Fibroblast of skin of left quadriceps (primary cell): ENCODE results near the gene ARNT2.

Experiments used
- DNase-seq, 2 experiments: peaks; one replicate each; pipeline ENCODE4 v3.0.0-alpha.2; 2013; ENCODE audit warnings: low read depth in 2 of 2

ARNT2 gene

GRCh38 chr15:80405970-80406369 is 1.8 kb downstream of the ARNT2 start:
- no peak for DNase-seq

- no peak for DNase-seq
These were observed 7.7 kb downstream of the ARNT2 start for GRCh38 chr15:80411788-80412288.

DNA sequence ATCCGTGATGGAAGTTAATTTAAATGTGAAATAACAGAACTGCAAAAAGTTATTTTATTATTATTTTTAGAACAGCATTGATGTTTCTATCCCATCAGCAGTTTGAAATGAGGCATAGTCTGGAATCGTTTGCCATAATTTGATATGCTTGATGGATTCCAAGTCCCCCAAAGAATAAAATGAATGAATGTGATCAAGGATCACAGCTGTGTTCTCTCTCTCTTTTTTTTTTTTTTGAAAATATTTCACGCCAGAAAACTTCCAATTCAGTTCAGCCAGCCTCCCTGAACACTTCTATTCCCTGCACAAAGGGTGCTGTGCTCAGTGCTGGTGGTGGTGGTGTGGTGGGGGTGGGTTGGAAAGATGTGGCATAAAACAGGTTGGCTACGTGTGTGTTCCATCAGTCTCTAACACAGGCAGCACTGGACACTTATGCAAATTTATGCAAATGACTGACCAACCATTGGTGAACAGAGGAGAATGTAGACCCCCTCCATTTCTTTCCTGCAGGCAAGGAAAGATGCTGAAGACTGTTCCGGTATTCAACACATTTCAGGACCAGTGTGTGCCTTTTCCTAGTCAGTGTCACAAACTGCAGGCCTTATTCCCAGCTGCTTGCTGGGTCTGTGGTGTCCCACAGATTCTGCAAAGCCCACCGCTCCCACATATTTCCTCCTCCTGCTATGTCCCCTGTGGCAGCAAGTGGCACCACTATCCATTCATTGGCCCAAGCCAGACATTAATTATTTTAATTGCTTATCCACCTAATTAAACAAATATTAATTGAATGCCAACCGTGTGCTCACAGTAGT is 10.6 kb downstream of the ARNT2 start:
- no peak for DNase-seq

GRCh38 chr15:80415358-80415670 is 11.1 kb downstream of the ARNT2 start:
- DNase-seq: no peak

DNA sequence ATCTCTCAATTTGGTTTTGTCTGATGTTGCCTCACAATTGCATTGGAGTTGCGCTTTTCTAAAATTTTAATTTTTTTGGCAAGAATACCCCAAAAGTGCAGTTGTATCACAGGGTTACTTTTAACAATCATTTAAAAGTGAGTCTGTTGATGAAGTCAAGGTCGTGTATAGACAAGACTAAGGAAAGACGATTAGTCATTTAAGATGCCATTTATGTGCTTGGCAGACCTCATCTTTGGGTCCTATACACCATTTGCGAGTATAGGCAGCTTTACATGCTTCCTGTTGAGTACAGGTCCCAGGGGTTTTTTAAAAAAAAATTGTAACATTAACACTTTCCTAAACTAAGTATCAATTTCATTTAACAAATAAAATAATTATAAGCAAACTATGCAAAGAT is 12.5 kb downstream of the ARNT2 start:
- no peak for DNase-seq

- DNase-seq: no peak
These were observed 14.8 kb downstream of the ARNT2 start for GRCh38 chr15:80418892-80419537.

DNA sequence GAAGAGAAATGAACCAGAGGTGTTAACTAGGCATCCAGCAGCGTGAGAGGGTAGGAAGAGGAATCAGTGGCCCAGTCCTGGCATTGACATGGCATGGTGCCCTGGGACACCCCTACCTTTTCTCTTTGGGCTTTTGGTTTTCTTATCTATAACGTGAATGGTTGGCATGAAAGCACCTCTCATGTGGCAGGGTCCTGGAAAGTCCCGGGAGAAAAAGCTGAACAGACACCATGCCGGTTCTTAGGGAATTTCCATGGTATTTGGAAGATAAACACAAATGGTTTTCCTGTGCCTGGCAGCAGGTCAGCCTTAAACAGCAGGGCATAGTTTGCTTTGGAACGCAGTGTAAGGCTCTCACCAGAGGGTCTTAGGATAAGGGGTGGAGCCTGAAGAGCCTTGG is 15.4 kb downstream of the ARNT2 start:
- DNase-seq: no peak

- DNase-seq: no peak
These were observed 16.5 kb downstream of the ARNT2 start for GRCh38 chr15:80420658-80421057.

DNA sequence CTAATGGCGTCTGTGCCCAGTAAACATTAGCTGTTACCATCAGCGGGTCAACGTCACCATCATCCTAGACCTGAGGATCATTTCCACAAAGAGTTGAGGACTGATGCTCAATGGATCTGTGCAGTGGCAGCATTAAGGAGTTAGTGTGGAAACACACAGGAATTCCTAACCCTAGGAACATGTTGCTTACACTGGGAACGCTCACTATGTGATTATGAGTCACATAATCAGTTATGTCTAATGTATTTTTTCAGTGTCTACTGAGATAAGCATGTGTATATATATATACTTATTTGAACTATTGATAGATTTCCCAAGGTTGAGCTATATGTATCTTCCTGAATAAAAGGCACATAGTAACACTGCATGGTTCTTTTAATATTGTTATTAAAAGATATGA is 19.0 kb downstream of the ARNT2 start:
- no peak for DNase-seq

DNA sequence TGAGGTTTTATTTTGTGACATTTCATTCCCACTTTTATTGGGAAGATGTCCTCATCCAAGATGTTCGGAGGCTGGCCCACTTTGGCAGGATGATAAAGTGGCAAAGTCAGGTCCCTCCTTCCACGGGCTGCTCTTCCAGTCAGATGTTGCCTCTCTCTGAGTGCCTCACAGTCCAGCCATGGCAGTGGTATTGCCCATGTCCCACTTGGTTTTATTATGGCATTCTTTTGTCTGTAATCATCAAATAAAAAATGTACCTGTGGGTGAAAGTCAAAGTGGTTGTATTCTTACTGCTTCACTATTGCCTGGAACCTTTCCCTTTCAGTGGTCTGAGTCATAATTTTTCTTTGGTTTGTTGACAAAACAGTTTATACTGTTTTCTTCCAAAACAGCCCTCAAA is 20.2 kb downstream of the ARNT2 start:
- DNase-seq: no peak

DNA sequence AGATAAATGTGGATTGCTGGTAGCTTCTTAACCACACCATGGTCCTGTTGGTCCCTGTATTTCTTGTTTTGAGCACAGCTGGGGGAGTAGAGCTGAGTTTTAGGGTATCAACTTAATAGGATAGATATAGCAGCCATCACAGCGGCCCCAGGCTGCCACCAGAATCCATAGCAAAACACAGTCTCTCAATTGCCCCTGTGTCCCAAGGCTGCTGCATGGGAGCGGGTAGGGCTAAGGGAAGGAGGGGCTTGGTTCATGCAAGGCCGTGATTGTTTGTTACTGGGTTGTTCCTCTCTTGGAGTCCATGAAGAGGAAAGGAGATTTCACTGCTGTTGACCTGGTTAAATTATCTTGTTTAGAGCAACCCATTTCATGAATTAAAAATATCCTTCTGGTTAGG is 22.1 kb downstream of the ARNT2 start:
- DNase-seq: no peak

DNA sequence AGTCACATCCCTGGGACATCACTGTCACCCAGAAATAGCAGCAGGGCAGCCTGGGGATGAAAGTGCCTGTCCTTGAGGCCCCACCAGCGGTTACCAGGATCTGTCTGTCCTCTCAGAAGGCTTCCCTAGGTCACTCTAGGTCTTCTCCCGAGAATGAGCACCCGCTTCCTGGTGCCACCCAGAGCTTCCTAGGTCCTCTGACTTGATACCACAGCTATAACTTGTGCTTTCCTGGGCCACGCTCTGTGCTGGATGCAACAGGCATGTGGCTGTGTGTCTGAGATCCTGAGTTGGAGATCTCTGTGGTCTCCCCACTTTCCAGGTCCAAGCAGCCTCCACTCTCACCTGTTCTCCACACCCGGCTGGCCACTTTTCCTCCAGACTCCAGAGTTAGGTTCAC is 25.8 kb downstream of the ARNT2 start:
- no peak for DNase-seq

GRCh38 chr15:80431635-80432344 is 27.6 kb downstream of the ARNT2 start:
- DNase-seq: no peak

DNA sequence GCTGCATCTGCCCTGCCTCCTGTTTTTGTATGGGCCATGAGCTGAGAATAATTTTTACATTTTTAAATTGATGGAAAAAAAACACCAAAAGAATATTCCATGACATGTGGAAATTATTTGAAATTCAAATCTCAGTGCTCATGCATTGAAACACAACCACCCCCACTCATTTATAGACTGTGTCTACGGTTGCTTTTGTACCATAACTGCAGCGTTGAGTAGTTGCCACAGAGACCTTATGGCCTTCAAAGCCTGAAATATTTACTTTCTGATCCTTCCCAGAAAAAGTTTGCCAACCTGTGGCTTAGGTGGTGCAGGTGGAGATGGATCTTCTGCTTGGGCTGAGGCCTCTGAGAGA is 28.1 kb downstream of the ARNT2 start:
- DNase-seq: no peak

DNA sequence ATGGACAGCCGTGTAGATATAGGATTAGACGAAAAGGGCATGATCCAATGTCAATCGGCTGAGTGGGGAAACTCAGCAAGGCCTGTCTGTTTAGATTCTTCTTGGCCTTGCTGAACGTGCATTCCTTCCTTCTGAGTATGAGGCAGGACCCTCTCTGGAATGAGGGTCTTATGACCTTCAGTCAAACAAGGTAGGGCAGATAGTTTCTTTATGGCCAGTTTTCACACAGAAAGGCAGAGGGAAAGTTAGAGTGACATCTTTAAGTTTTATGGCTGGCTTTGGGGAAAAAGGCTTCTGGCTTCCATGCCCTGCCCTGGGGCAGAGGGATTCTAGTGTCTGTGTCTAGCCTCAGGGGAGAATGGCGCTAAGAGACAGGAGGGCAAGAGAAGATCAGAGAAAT is 29.7 kb downstream of the ARNT2 start:
- DNase-seq: no peak

DNA sequence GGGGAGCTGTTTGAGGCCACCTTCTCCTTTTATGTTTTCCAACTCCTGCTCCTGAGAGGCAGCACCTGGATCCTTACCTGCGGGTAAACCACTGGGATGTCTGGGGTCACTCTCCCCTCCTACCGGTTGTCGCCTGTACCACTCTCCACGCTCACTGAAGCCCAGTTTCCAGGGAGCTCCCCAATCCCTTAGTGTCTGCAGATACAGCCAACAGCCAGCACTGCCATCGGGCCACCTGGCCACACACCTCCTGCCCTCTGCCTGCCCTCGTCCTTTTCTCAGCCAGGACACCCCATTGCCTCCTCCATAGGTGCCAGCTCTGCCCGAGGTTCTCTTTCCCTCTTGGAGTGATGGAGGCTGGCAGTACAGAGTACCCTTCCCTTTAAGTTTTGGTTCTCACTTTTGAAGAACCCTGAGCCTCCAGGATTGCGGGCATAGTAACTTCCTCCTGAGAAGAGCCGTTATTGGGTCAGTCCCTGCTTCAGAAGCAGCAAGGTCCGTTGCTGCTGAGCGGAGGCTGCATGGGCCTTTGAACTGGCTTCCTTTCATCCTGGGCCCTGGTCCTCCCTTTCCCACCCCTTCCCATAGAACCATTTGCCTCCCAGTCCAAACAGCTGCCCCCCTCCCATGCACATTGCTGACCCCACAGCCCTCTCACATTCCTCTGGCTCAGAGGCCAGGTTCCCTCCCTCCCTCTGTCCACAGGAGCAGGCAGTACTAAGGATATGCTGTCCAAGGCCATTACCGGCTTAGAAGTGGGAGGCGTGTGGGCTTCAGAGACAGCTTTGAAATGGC is 30.9 kb downstream of the ARNT2 start:
- DNase-seq: no peak

GRCh38 chr15:80436511-80437307 is 32.5 kb downstream of the ARNT2 start:
- DNase-seq: no peak

GRCh38 chr15:80437334-80437891 is 33.2 kb downstream of the ARNT2 start:
- DNase-seq: no peak

GRCh38 chr15:80439140-80439539 is 35.0 kb downstream of the ARNT2 start:
- no peak for DNase-seq

- DNase-seq: no peak
These were observed 35.8 kb downstream of the ARNT2 start for GRCh38 chr15:80440024-80440423.

DNA sequence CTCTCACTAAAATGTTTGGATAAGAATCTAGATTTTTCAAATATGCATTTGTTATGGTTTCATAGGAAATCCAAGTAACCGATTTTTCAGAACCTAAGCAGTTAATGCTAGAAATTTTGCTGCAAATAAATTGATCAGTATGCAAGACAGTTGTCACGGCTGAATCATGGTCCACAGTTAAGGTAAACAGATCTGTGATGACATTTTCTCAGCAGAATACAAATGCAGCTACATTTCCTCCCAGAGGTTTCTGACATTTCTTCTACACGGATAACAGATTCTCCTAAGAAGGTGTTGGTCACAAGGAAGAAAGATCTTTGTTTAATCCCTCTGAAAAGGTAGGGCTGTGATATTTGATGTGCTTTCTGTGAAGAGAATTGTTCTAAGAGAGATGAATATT is 36.9 kb downstream of the ARNT2 start:
- DNase-seq: no peak
